HG02759 (cell line): ENCODE data around the gene HTT.

ENCODE experiments used
- ATAC-seq: cut with Tn5 transposase; IDR thresholded peaks from one replicate; pipeline ENCODE4 v1.9.1; 2021; ENCODE audit warnings: mild to moderate bottlenecking, moderate library complexity; ENCODE audit not compliant: unreplicated experiment

Gene HTT

GRCh38 chr4:3229964-3230363 lies 155.5 kb downstream of the HTT start:
- ATAC-seq: no peak

GRCh38 chr4:3231471-3231870 lies 157.0 kb downstream of the HTT start:
- ATAC-seq: no peak

- ATAC-seq: no peak
Observed at GRCh38 chr4:3232001-3232400, 157.5 kb downstream of the HTT start.

GRCh38 chr4:3232871-3233271 lies 158.4 kb downstream of the HTT start:
- ATAC-seq: no peak

- ATAC-seq: no peak
Observed at GRCh38 chr4:3233391-3234071, 159.1 kb downstream of the HTT start.

- no peak for ATAC-seq
Observed at GRCh38 chr4:3234171-3235029, 159.9 kb downstream of the HTT start.

- no peak for ATAC-seq
Observed at GRCh38 chr4:3235030-3235345, 160.5 kb downstream of the HTT start.

GRCh38 chr4:3235581-3235980 lies 161.1 kb downstream of the HTT start:
- ATAC-seq: no peak

- no peak for ATAC-seq
Observed at GRCh38 chr4:3236326-3236878, 161.9 kb downstream of the HTT start.

GRCh38 chr4:3237266-3237665 lies 162.8 kb downstream of the HTT start:
- ATAC-seq: no peak

GRCh38 chr4:3237712-3238560 lies 163.5 kb downstream of the HTT start:
- no peak for ATAC-seq

GRCh38 chr4:3238721-3239120 lies 164.2 kb downstream of the HTT start:
- ATAC-seq: no peak

- ATAC-seq: no peak
Observed at GRCh38 chr4:3239303-3239702, 164.8 kb downstream of the HTT start.

- ATAC-seq: no peak
Observed at GRCh38 chr4:3239998-3240920, 165.8 kb downstream of the HTT start.

GRCh38 chr4:3240936-3241522 lies 166.5 kb downstream of the HTT start:
- no peak for ATAC-seq

GRCh38 chr4:3241898-3242524 lies 167.5 kb downstream of the HTT start:
- no peak for ATAC-seq

GRCh38 chr4:3243136-3243780 lies 168.8 kb downstream of the HTT start:
- ATAC-seq: no peak

GRCh38 chr4:3244002-3244401 lies 169.5 kb downstream of the HTT start:
- no peak for ATAC-seq

- no peak for ATAC-seq
Observed at GRCh38 chr4:3244747-3245146, 170.3 kb downstream of the HTT start.
